Stimulated activated naive CD8-positive, alpha-beta T cell treated with anti-CD3 and anti-CD28 coated beads, Interleukin-15, Interleukin-2, amounts not matched to agents 100 ng/mL and 50 ng/mL, for 24 hours (primary cell): ENCODE results near the gene CASS4.

Experiments
- H3K27ac Mint-ChIP-seq: one replicate; pipeline ENCODE4 v1.8.0; 2021; ENCODE audit warnings: mild to moderate bottlenecking, mixed read lengths
- H3K27me3 Mint-ChIP-seq: one replicate; pipeline ENCODE4 v1.8.0; 2021; ENCODE audit warnings: mixed read lengths
- H3K36me3 Mint-ChIP-seq: one replicate; pipeline ENCODE4 v1.8.0; 2021; ENCODE audit warnings: low read depth, mixed read lengths
- H3K4me1 Mint-ChIP-seq: one replicate; pipeline ENCODE4 v1.8.0; 2021; ENCODE audit warnings: low read depth, mixed read lengths
- H3K4me3 Mint-ChIP-seq: one replicate; pipeline ENCODE4 v1.8.0; 2021; ENCODE audit warnings: mild to moderate bottlenecking, mixed read lengths
- H3K9me3 Mint-ChIP-seq: one replicate; pipeline ENCODE4 v1.8.0; 2021; ENCODE audit warnings: mixed read lengths

CASS4 gene

GRCh38 chr20:56424931-56425330 lies 12.9 kb downstream of the CASS4 start:
- H3K36me3 Mint-ChIP-seq, result peaks cover 7% of the 10 kb centered on the region
- no peak overlapping the region for H3K4me3 Mint-ChIP-seq
- no peak overlapping the region for H3K27ac Mint-ChIP-seq
- no peaks in the 10 kb centered on the region for H3K27me3 Mint-ChIP-seq
- H3K4me1 Mint-ChIP-seq, result peaks cover 87% of the 10 kb centered on the region
- H3K9me3 Mint-ChIP-seq, result no peaks in the 10 kb centered on the region

- H3K9me3 Mint-ChIP-seq, result no peaks in the 10 kb centered on the region
- peaks cover 12% of the 10 kb centered on the region for H3K36me3 Mint-ChIP-seq
- H3K4me3 Mint-ChIP-seq, result no peak overlapping the region
- H3K27me3 Mint-ChIP-seq, result no peaks in the 10 kb centered on the region
- H3K27ac Mint-ChIP-seq, result no peak overlapping the region
- H3K4me1 Mint-ChIP-seq, result peaks cover 87% of the 10 kb centered on the region
These were observed 14.0 kb downstream of the CASS4 start for GRCh38 chr20:56426026-56426425.

- Mint-ChIP-seq H3K27me3 (no peaks in the 10 kb centered on the region), H3K4me3 (no peak overlapping the region), H3K36me3 (peaks cover 12% of the 10 kb centered on the region), H3K4me1 (peaks cover 81% of the 10 kb centered on the region), H3K27ac (no peak overlapping the region), H3K9me3 (no peaks in the 10 kb centered on the region)
These were observed 14.9 kb downstream of the CASS4 start for GRCh38 chr20:56426926-56427325.

- Mint-ChIP-seq H3K9me3 (no peaks in the 10 kb centered on the region), H3K4me3 (no peak overlapping the region), H3K27me3 (no peaks in the 10 kb centered on the region), H3K4me1 (peaks cover 75% of the 10 kb centered on the region), H3K27ac (peak overlapping the region; percentile 3), H3K36me3 (peaks cover 12% of the 10 kb centered on the region)
These were observed 15.7 kb downstream of the CASS4 start for GRCh38 chr20:56427797-56428196.

- Mint-ChIP-seq H3K9me3 (no peaks in the 10 kb centered on the region), H3K27ac (peak overlapping the region; percentile 94), H3K27me3 (no peaks in the 10 kb centered on the region), H3K4me3 (no peak overlapping the region), H3K36me3 (peaks cover 16% of the 10 kb centered on the region), H3K4me1 (peaks cover 76% of the 10 kb centered on the region)
These were observed 16.4 kb downstream of the CASS4 start for GRCh38 chr20:56428410-56428809.

- Mint-ChIP-seq H3K27me3 (no peaks in the 10 kb centered on the region), H3K4me1 (peaks cover 76% of the 10 kb centered on the region), H3K4me3 (peak overlapping the region; percentile 70), H3K36me3 (peaks cover 16% of the 10 kb centered on the region), H3K9me3 (no peaks in the 10 kb centered on the region), H3K27ac (peak overlapping the region; percentile 94)
These were observed 16.8 kb downstream of the CASS4 start for GRCh38 chr20:56428881-56429280.

GRCh38 chr20:56429502-56429901 lies 17.4 kb downstream of the CASS4 start:
- Mint-ChIP-seq H3K27me3 (no peaks in the 10 kb centered on the region), H3K27ac (peak overlapping the region; percentile 94), H3K4me1 (peaks cover 74% of the 10 kb centered on the region), H3K4me3 (peak overlapping the region; percentile 70), H3K9me3 (no peaks in the 10 kb centered on the region), H3K36me3 (peaks cover 16% of the 10 kb centered on the region)

GRCh38 chr20:56429941-56430340 lies 17.9 kb downstream of the CASS4 start:
- H3K27ac Mint-ChIP-seq, result peak overlapping the region; percentile 94
- peak overlapping the region; percentile 70 for H3K4me3 Mint-ChIP-seq
- peaks cover 16% of the 10 kb centered on the region for H3K36me3 Mint-ChIP-seq
- H3K27me3 Mint-ChIP-seq, result no peaks in the 10 kb centered on the region
- H3K9me3 Mint-ChIP-seq, result no peaks in the 10 kb centered on the region
- H3K4me1 Mint-ChIP-seq, result peaks cover 74% of the 10 kb centered on the region

- Mint-ChIP-seq H3K9me3 (no peaks in the 10 kb centered on the region), H3K36me3 (peaks cover 16% of the 10 kb centered on the region), H3K27ac (peak overlapping the region; percentile 94), H3K4me3 (peak overlapping the region; percentile 70), H3K27me3 (no peaks in the 10 kb centered on the region), H3K4me1 (peaks cover 75% of the 10 kb centered on the region)
These were observed 18.4 kb downstream of the CASS4 start for GRCh38 chr20:56430461-56430860.

GRCh38 chr20:56430957-56431356 lies 18.9 kb downstream of the CASS4 start:
- Mint-ChIP-seq H3K27ac (no peak overlapping the region), H3K27me3 (no peaks in the 10 kb centered on the region), H3K4me3 (no peak overlapping the region), H3K9me3 (no peaks in the 10 kb centered on the region), H3K36me3 (peaks cover 16% of the 10 kb centered on the region), H3K4me1 (peaks cover 77% of the 10 kb centered on the region)

GRCh38 chr20:56431471-56431870 lies 19.4 kb downstream of the CASS4 start:
- Mint-ChIP-seq H3K27me3 (no peaks in the 10 kb centered on the region), H3K36me3 (peaks cover 16% of the 10 kb centered on the region), H3K9me3 (no peaks in the 10 kb centered on the region), H3K27ac (no peak overlapping the region), H3K4me3 (no peak overlapping the region), H3K4me1 (peaks cover 75% of the 10 kb centered on the region)

GRCh38 chr20:56433221-56433879 lies 21.3 kb downstream of the CASS4 start:
- H3K4me3 Mint-ChIP-seq, result no peak overlapping the region
- H3K36me3 Mint-ChIP-seq, result peaks cover 16% of the 10 kb centered on the region
- no peaks in the 10 kb centered on the region for H3K27me3 Mint-ChIP-seq
- H3K9me3 Mint-ChIP-seq, result no peaks in the 10 kb centered on the region
- H3K4me1 Mint-ChIP-seq, result peaks cover 74% of the 10 kb centered on the region
- peak overlapping the region; percentile 84 for H3K27ac Mint-ChIP-seq

- Mint-ChIP-seq H3K4me3 (no peak overlapping the region), H3K4me1 (peaks cover 73% of the 10 kb centered on the region), H3K27ac (peak overlapping the region; percentile 84), H3K36me3 (peaks cover 16% of the 10 kb centered on the region), H3K27me3 (no peaks in the 10 kb centered on the region), H3K9me3 (no peaks in the 10 kb centered on the region)
These were observed 21.8 kb downstream of the CASS4 start for GRCh38 chr20:56433880-56434255.

- no peaks in the 10 kb centered on the region for H3K27me3 Mint-ChIP-seq
These were observed 25.3 kb downstream of the CASS4 start for GRCh38 chr20:56437196-56437960.

GRCh38 chr20:56438284-56438683 lies 26.2 kb downstream of the CASS4 start:
- peaks cover 7% of the 10 kb centered on the region for H3K36me3 Mint-ChIP-seq
- H3K27ac Mint-ChIP-seq, result no peak overlapping the region
- no peaks in the 10 kb centered on the region for H3K27me3 Mint-ChIP-seq
- H3K4me3 Mint-ChIP-seq, result no peak overlapping the region
- no peaks in the 10 kb centered on the region for H3K9me3 Mint-ChIP-seq
- peaks cover 81% of the 10 kb centered on the region for H3K4me1 Mint-ChIP-seq

More at GRCh38 chr20:56437196-56437960, 25.3 kb downstream of the CASS4 start:
- no peaks in the 10 kb centered on the region for H3K9me3 Mint-ChIP-seq
- H3K4me3 Mint-ChIP-seq, result no peak overlapping the region
- peaks cover 79% of the 10 kb centered on the region for H3K4me1 Mint-ChIP-seq
- H3K27ac Mint-ChIP-seq, result peak overlapping the region; percentile 65
- H3K36me3 Mint-ChIP-seq, result peaks cover 11% of the 10 kb centered on the region
